ENCODE data around the gene LRRC1.

LRRC1 gene

DNA sequence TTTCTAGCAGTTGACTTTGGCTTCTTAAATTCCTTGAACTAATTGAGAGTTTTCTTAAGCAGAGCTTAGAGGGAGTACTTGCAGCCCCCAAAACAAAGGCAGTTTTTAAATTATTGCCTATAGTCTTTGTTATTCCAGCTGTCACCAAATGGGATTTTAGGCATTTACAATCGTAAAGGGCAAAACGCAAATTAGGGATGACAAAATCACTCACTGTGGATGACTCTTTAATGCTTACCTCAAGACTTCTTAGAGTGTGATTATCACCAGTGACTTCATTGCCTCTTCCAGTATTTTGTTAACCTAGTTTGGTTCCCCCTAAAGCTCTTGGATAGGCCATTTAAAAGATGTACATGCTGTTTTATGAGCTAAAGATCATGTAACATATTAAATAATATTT, 126.8 kb downstream of the LRRC1 start:
- Mint-ChIP-seq H3K4me3 (no peak overlapping the region), H3K9me3 (no peaks in the 10 kb centered on the region), H3K4me1 (no peaks in the 10 kb centered on the region), H3K27ac (no peak overlapping the region), H3K36me3 (peaks cover 17% of the 10 kb centered on the region)
- DNase-seq (ENCODE audit: low spot score in 2 of 2) (no peak), ATAC-seq (no peak)

DNA sequence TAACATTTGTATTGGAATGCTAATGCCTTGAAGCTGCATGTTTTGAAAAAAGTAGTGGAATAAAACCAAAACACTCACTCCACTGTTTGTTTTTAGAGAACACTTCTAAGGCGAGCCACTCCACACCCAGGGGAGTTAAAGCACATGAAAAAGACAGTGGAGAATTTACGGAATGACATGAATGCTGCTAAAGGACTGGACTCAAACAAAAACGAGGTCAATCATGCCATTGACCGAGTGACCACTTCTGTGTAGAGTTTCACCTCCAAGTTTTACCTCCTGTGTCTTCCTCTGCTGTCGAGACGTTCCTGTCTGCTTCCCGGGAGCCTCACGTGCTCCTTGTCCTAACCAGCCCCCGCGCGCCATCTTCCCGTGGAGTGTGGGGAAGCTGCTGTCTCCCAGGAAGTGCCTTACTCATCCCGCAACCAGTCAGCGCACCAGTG, 127.8 kb downstream of the LRRC1 start:
- peaks cover 17% of the 10 kb centered on the region for H3K36me3 Mint-ChIP-seq
- ATAC-seq (no peak), DNase-seq (ENCODE audit: low spot score in 2 of 2) (no peak)
- no peaks in the 10 kb centered on the region for H3K9me3 Mint-ChIP-seq
- no peak overlapping the region for H3K4me3 Mint-ChIP-seq
- no peak overlapping the region for H3K27ac Mint-ChIP-seq
- H3K4me1 Mint-ChIP-seq = no peaks in the 10 kb centered on the region

DNA sequence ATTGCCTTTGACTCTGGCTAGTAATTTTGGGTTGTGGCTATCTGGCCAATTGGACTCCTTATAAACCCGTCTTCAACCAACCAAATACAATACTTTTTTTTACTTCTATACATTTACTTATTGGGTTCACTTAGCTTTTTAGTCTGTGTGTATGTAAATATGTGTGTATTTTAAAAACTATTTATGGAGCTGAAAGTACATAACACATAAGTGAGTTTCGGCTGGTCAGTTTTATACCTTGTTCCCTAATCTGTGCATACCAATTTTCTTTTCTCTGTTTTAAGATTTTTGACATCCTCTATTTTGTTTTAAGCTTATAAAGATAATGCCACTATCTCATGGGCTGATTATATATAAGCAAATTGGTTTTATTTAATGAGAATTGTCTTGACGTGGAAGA, 129.5 kb downstream of the LRRC1 start:
- H3K4me1 Mint-ChIP-seq = no peaks in the 10 kb centered on the region
- H3K36me3 Mint-ChIP-seq = peaks cover 17% of the 10 kb centered on the region
- H3K4me3 Mint-ChIP-seq = no peak overlapping the region
- H3K9me3 Mint-ChIP-seq = no peaks in the 10 kb centered on the region
- DNase-seq (ENCODE audit: low spot score in 2 of 2) = no peak
- no peak overlapping the region for H3K27ac Mint-ChIP-seq
- ATAC-seq = no peak

DNA sequence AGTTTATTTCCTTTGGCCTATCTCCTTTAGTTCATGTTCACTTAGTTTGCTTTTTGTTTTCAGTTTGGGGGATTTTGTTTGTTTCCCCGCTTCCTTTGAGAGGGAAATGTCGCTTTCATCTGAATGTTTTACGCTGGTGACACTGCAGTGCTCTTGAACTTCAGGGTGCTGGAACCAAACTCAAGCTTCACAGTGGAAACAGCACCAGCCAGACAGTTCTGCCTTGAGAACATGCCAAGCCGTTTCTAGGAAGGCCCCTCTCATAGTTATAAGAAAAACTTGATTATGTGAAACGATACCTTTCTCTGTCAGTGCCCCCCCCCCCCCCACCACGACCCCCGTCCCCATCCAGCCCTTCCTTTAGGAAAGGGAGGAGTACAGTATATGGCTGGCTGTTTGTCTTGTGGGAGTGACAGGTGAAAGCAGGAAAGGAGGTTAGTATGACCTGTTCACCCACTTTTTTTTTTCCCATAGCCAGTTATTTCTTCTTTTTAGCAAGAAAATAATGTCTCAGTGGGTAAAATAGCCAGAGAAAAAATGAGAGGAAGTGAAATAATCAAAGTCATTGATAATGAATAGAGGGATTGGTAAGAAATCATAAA, 130.1 kb downstream of the LRRC1 start:
- Mint-ChIP-seq H3K4me1 (no peaks in the 10 kb centered on the region), H3K9me3 (no peaks in the 10 kb centered on the region), H3K4me3 (no peak overlapping the region), H3K36me3 (peaks cover 13% of the 10 kb centered on the region), H3K27ac (no peak overlapping the region)
- no peak for DNase-seq (ENCODE audit: low spot score in 2 of 2)
- no peak for ATAC-seq

DNA sequence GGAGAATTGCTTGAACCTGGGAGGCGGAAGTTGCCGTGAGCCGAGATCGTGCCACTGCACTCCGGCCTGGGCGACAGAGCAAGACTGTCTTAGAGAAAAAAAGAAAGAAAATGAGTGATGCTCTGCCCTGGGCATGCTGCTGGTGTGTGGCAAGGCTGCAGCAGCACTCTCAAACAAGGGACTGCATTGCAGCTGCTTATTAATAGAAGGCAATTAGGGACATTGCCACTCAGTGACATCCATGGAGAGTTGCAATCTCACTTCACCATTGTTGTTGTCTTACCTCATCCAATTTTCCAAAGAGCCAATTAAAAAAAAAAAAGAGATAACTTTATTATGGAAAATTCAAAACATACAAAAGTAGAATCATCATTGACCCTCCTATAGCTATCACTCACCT, 131.1 kb downstream of the LRRC1 start:
- Mint-ChIP-seq H3K27ac (no peak overlapping the region), H3K36me3 (peaks cover 13% of the 10 kb centered on the region), H3K9me3 (no peaks in the 10 kb centered on the region), H3K4me3 (no peak overlapping the region), H3K4me1 (no peaks in the 10 kb centered on the region)
- DNase-seq (ENCODE audit: low spot score in 2 of 2) (no peak), ATAC-seq (no peak)

DNA sequence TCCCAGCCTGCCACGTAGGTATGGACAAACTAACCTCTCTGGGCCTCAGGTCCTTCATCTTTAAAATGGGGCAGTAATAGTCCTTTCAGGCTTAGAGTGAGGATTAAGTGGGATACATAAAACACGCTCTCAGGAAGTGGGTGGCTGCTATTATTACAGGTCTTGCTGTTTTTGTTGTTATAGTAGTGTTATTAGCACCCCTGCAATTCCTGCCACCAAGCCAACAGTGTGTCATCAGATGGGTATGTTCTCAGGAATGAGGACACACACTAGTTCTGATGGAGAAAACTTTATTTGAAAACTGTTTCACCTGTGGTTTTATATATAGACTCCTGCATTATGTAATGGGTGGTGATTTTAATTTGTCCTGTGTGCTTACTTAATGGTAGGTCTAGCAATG, 131.7 kb downstream of the LRRC1 start:
- no peaks in the 10 kb centered on the region for H3K4me1 Mint-ChIP-seq
- no peaks in the 10 kb centered on the region for H3K9me3 Mint-ChIP-seq
- ATAC-seq = no peak
- DNase-seq (ENCODE audit: low spot score in 2 of 2) = no peak
- no peak overlapping the region for H3K4me3 Mint-ChIP-seq
- H3K36me3 Mint-ChIP-seq = peaks cover 7% of the 10 kb centered on the region
- H3K27ac Mint-ChIP-seq = no peak overlapping the region

DNA sequence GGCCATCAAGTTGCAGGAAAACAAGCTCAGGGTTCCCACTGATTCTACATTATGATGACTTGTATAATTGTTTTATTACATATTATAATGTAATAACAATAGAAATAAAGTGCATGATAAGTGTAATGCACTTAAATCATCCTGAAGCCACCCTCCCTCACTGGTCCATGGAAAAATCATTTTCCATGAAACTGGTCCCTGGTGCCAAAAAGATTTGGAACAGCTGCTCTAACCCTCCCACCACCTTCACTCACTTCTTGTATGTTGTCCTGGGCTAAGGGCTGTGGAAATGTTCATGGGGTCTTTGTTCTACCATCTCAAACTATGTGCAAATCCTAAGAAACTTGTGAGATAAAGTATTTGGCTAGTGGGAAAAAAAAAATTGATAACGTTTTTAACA, 133.8 kb downstream of the LRRC1 start:
- H3K4me1 Mint-ChIP-seq = no peaks in the 10 kb centered on the region
- H3K9me3 Mint-ChIP-seq = no peaks in the 10 kb centered on the region
- H3K36me3 Mint-ChIP-seq = no peaks in the 10 kb centered on the region
- ATAC-seq (no peak), DNase-seq (ENCODE audit: low spot score in 2 of 2) (no peak)
- H3K27ac Mint-ChIP-seq = no peak overlapping the region
- H3K4me3 Mint-ChIP-seq = no peak overlapping the region

DNA sequence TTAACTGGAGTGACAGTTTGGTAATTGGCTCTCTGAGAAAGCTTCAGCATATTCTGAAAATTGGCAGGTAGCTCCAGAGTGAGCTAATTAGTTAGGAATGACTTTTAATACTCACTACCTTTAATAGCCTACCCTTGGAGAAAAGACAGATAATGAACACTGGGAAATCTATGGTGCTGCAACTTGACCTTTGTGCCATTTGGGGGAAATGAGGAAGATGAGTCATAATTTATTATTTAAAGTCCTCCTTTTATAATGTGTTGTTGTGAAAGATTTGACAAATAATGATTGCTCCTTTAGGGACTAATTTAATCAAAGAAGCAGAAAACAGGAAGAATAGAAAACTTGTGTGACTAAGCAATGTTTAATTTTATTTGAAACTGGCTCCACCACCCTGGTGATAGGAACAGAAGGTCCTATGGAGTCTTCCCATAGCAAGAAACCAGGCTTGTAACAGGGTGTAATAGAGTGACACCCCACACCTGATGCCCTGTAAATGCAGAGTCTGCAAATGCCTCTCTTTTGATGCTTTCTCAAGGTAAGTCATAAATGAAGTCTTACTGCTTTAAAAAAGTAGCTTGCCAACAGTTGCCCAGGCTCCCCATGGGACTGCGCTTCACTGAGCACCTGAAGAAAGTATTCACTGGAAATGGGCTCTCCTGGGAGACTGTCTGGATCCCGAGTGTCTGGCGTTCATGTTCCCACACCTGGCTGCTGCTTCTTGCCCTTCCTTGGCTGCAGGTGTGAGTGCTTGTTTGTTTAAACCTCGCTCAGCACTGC, 134.4 kb downstream of the LRRC1 start:
- Mint-ChIP-seq H3K9me3 (no peaks in the 10 kb centered on the region), H3K4me3 (no peak overlapping the region), H3K27ac (no peak overlapping the region), H3K4me1 (no peaks in the 10 kb centered on the region), H3K36me3 (no peaks in the 10 kb centered on the region)
- DNase-seq (ENCODE audit: low spot score in 2 of 2) (no peak), ATAC-seq (no peak)

DNA sequence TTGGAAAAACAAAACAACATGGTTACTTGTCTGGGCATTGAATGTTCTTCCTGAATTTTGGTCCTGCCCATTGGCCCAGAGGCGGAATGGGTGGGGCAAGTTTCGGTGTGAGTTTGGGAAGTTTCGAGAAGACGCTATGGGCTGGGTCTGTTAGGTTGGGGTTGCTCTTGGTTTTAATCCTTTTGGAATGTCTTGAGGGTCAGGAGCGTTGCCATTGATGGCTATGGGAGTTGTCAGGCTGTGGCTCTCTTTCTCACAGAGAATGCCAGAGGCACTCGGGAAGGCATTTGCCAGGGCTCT, 135.0 kb downstream of the LRRC1 start:
- ATAC-seq (no peak), DNase-seq (ENCODE audit: low spot score in 2 of 2) (no peak)
- Mint-ChIP-seq H3K27ac (no peak overlapping the region), H3K9me3 (no peaks in the 10 kb centered on the region), H3K4me1 (no peaks in the 10 kb centered on the region), H3K36me3 (no peaks in the 10 kb centered on the region), H3K4me3 (no peak overlapping the region)

DNA sequence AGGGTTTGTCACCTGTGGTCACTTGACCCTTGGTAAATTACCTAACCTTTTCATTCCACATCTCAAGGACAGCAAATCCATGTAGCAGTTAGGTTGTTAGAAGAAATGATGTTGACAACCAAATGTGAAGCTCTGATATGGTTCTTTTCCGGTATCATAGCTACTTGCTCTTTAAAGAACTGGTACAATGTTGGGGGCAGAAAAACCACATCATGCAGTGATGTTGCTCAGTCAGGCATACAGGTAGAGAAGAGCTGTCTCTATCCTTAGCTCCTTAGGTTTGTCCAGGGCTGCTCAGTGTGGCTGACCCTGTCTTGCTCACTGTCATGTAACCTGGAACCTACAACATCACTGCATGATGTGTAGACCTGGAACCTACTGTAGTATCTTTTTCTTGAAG, 135.5 kb downstream of the LRRC1 start:
- no peak overlapping the region for H3K4me3 Mint-ChIP-seq
- no peaks in the 10 kb centered on the region for H3K4me1 Mint-ChIP-seq
- H3K9me3 Mint-ChIP-seq = no peaks in the 10 kb centered on the region
- no peaks in the 10 kb centered on the region for H3K36me3 Mint-ChIP-seq
- no peak overlapping the region for H3K27ac Mint-ChIP-seq
- ATAC-seq (peak; percentile 24), DNase-seq (ENCODE audit: low spot score in 2 of 2) (no peak)

DNA sequence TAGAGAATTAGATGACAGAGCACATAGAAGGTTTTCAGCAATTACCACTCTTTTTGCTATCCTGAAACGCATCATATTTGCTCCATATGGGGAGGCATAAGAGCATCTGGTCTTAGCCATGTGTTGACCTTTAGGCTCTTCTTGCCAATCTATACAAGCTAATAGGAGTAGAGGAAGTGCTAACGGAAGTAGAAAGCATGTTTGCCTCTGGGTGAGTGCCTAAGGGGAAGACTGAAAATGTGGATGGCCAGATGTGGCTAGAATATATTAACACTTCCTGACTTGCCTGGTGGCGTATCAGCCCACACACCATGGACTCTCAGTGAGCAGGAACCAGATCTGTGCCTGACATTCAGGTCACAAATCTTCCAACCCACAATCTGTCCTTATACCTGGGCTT, 136.3 kb downstream of the LRRC1 start:
- H3K27ac Mint-ChIP-seq = no peak overlapping the region
- DNase-seq (ENCODE audit: low spot score in 2 of 2) (no peak), ATAC-seq (no peak)
- no peak overlapping the region for H3K4me3 Mint-ChIP-seq
- H3K4me1 Mint-ChIP-seq = no peaks in the 10 kb centered on the region
- no peaks in the 10 kb centered on the region for H3K36me3 Mint-ChIP-seq
- no peaks in the 10 kb centered on the region for H3K9me3 Mint-ChIP-seq

DNA sequence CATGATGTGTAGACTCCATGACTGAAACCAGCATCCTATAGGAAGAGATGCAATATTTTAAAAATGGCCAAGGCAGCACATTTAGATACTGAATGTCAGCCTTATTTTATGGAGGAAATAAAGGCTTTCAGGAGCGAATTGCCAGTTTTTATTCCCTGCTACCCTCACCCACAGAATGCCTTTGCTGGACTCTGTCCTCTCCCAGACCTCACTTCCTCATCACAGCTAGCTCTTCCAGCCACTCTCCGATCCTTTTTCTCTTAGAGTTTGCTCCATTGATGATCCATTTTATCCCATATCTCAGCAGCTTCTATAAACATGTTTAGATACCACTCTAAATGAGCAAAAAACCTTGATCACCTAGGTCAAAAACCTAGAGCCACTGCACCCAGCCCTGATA, 137.7 kb downstream of the LRRC1 start:
- no peak overlapping the region for H3K27ac Mint-ChIP-seq

DNA sequence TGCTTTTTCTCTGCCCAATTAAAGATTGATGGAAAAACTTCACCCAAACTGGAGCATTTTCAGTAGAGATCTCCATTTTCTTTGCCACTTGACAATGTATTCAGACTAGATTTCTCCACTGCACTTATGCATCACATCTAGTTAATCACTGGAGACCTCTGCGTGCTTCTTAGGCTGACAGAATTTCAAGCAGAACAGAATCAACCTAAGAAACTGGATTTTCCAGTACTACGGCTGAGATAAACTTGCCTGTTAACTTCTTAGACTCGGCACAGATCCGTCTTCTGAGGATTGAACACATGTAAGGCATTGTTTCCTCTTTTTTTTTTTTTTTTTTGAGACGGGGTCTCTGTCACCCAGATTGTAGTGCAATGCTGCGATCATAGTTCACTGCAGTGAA, 139.2 kb downstream of the LRRC1 start:
- no peaks in the 10 kb centered on the region for H3K4me1 Mint-ChIP-seq
- no peaks in the 10 kb centered on the region for H3K36me3 Mint-ChIP-seq
- no peak overlapping the region for H3K27ac Mint-ChIP-seq
- H3K9me3 Mint-ChIP-seq = no peaks in the 10 kb centered on the region
- ATAC-seq = no peak
- no peak overlapping the region for H3K4me3 Mint-ChIP-seq
- DNase-seq (ENCODE audit: low spot score in 2 of 2) = no peak

More for the DNA sequence above, 137.7 kb downstream of the LRRC1 start:
- no peak for DNase-seq (ENCODE audit: low spot score in 2 of 2)
- no peak for ATAC-seq
- Mint-ChIP-seq H3K9me3 (no peaks in the 10 kb centered on the region), H3K4me3 (no peak overlapping the region), H3K36me3 (no peaks in the 10 kb centered on the region), H3K4me1 (no peaks in the 10 kb centered on the region)

DNA sequence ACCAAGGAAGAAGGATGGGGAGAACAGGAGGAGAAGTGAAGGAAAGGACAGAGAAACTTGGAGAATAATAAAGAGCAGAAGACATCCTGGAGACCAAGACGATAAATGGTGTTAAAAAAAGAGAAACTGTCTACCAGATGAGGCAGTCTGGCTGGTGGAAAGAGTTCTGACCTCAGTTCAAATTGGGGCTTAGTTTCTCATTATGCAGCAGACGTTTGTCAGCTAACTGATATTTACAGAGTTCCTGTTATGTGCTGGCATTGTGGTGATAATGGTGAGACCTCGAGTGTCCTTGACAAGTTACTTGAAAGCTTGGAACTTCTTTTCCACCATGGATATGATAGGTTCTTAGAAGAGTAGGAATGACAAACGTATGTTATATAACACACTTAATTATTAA, 142.7 kb downstream of the LRRC1 start:
- ATAC-seq (peak; percentile 46), DNase-seq (ENCODE audit: low spot score in 2 of 2) (no peak)
- no peaks in the 10 kb centered on the region for H3K9me3 Mint-ChIP-seq
- no peaks in the 10 kb centered on the region for H3K36me3 Mint-ChIP-seq
- no peak overlapping the region for H3K27ac Mint-ChIP-seq
- no peaks in the 10 kb centered on the region for H3K4me1 Mint-ChIP-seq
- no peak overlapping the region for H3K4me3 Mint-ChIP-seq

DNA sequence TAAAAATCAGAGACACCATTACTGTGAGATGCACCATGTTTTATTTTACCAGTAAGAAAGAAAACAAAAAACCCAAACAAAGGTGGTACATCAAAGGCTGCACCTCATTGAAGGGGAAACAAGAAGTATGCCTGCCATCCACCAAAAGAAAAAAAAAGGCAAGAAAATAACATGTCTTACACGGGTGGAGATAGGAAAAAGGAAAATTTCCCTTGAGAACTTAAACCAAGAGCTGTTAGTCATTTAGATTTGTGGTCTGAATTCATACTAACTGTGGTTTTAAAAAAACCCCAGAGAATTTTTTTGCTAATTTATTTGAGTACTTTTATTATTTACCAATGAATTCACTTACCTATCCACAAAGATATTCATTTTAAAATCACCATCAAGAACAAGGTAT, 144.0 kb downstream of the LRRC1 start:
- Mint-ChIP-seq H3K36me3 (no peaks in the 10 kb centered on the region), H3K27ac (no peak overlapping the region), H3K4me3 (no peak overlapping the region), H3K9me3 (no peaks in the 10 kb centered on the region), H3K4me1 (no peaks in the 10 kb centered on the region)
- no peak for ATAC-seq
- DNase-seq (ENCODE audit: low spot score in 2 of 2) = no peak

DNA sequence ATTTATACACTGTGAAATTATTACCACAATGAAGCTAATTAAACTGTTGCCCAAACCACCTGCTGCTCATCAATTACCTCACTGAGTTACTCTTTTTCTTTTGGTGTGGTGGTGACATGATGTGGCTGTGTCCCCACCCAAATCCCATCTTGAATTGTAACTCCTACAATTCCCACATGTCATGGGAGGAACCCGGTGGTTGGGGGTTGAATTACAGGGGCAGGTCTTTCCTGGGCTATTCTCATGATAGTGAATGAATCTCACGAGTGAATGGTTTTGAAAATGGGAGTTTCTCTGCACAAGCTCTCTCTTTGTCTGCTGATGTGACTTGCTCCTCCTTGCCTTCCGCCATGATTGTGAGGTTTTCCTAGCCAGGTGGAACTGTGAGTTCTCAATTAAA, 145.0 kb downstream of the LRRC1 start:
- DNase-seq (ENCODE audit: low spot score in 2 of 2) (no peak), ATAC-seq (no peak)
- no peaks in the 10 kb centered on the region for H3K9me3 Mint-ChIP-seq
- no peaks in the 10 kb centered on the region for H3K4me1 Mint-ChIP-seq
- no peaks in the 10 kb centered on the region for H3K36me3 Mint-ChIP-seq
- no peak overlapping the region for H3K27ac Mint-ChIP-seq
- H3K4me3 Mint-ChIP-seq = no peak overlapping the region
